TTC549 (cell line): Measurements from ENCODE around the gene BRD4.

Experiments
- FAIRE-seq: peaks from 2 replicates; lab custom pipeline; 2012; peaks lifted over from hg19 to GRCh38; lab: Jason Lieb, UNC

BRD4 gene

DNA sequence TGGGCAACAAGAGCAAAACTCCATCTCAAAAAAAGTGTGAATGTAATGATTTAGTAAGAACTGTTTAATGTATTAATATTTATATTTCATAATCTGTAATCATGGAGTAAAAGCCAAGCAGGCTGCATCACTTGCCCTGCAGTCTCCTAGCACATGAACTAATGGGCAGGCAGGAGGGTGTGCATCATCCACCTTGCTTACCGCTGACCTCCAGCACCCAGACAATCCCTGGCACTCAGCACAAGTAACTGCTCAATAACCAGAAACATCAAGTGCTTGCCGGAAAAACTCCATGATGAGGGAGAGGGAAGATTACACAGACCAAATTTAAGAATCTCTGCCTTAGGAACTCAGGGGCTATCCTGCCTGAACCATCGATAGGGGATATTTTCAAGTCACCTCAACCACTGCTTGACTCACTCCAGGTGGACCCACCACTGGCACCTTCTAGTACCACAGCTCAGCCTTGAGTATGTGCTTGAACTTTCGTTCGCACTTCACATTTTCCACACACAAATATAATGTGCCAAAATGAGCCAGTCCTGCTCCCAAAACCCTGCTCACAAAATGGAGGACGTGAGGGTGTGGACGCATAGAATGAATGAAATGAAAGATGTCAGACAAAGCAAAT is 18.6 kb downstream of the BRD4 start:
- FAIRE-seq = no peak

DNA sequence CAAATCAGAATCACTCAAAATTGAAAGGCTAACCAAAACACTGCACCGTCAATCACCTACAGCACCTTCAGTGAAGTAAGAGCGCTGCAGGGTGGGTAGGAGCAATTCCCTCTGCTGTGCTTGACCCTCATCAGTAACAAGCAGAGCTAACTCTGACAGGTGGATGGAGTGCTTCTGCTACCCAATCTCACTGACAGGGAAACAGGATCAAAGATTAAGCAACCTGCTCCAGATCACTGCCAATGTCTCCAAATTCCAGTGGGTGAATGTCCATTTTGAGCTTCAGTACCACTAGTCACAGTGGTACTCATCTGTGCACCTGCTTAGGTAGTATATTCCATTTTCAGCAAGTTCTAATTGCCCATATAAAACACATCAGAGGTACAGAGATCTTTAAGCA is 25.2 kb downstream of the BRD4 start:
- no peak for FAIRE-seq

GRCh38 chr19:15305582-15306334 is 26.6 kb downstream of the BRD4 start:
- no peak for FAIRE-seq

DNA sequence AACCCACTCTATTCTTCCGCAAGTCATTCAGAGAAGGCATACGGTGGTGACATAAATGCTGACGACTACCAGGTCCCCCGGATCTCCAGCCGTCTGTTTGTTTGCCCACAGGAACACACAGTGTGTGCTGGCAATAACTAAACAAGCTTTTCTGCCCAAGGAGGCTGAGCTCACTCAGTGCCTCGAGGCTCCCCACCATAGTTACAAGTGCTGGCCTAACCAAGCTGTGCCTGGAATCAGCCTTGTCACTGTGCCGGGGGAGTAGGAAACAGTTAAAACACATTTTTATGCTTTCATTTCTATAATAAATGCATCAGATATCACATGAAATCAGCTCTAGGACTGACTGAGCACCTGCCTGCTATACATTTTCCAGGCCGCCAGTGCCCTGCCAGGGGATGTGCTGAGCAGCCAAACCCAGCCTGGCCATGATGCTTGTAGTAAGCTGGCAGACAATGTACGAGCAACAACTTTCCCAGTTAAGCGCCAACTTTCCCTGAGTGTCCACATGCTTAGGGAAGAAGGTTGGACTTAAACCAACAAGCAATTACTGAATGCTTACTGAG is 28.1 kb downstream of the BRD4 start:
- no peak for FAIRE-seq

GRCh38 chr19:15303105-15303780 is 29.1 kb downstream of the BRD4 start:
- no peak for FAIRE-seq

DNA sequence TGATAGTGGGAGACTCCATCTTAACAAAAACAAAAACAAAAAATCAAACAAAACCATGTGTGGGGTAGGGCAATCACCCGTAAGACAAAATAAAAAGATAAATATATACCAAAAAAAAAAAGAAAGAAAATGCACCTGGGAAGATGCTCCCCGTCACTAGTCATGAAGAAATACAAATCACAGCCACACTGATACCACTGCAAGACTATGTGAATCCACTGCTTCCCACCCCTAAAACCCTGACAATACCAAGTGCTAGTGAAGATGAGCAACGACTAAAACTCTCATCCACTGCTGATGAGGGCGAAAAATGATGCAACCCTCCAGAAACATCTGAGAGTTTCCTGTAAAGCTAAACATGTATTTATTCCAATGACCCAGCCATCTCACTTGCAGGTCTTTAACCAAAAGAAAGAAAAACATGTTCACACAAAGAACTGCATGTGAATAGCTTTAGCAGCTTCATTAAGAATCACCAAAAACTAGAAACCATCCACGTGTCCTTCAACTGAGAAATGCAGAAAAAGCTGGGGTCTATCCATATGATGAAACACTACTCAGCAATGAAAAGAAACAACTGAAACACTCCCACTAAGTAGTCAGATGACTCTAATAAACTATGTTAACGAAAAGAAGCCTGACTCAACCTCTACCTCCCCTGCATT is 31.7 kb downstream of the BRD4 start:
- FAIRE-seq = no peak

DNA sequence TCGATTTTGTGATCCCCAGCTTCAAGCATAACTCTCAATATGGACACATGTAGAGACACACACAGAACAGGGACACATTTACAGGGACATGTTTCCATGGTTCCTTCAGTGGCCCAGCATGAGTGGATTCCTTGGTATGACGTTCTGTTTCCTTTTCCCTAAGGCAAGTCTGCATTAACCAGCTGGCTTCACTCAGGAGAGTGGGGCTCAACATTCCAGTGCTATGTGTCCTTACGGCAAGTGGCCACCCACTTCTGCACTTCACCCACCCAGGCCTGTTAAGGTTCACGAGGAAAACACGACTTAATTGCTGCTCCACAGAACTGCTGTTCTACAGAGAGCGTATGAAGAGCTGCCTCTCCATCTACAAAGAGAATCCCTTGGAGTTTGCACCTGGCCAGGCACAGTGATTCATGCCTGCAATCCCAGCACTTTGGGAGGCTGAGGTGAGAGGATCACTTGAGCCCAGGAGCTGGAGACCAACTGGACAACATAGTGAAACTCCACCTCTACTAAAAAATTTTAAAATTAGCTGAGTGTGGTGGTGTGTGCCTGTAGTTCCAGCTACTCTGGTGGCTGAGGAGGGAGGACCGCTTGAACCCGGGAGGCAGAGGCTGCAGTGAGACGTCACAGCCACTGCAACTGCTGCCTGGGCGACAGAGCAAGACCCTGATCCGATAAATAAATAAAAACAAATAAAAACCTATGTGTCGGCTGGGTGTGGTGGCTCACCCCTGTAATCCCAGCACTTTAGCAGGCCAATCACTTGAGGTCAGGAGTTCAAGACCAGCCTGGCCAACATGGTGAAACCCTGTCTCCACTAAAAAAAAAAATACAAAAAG is 32.5 kb downstream of the BRD4 start:
- FAIRE-seq = no peak

GRCh38 chr19:15298847-15299567 is 33.3 kb downstream of the BRD4 start:
- no peak for FAIRE-seq

DNA sequence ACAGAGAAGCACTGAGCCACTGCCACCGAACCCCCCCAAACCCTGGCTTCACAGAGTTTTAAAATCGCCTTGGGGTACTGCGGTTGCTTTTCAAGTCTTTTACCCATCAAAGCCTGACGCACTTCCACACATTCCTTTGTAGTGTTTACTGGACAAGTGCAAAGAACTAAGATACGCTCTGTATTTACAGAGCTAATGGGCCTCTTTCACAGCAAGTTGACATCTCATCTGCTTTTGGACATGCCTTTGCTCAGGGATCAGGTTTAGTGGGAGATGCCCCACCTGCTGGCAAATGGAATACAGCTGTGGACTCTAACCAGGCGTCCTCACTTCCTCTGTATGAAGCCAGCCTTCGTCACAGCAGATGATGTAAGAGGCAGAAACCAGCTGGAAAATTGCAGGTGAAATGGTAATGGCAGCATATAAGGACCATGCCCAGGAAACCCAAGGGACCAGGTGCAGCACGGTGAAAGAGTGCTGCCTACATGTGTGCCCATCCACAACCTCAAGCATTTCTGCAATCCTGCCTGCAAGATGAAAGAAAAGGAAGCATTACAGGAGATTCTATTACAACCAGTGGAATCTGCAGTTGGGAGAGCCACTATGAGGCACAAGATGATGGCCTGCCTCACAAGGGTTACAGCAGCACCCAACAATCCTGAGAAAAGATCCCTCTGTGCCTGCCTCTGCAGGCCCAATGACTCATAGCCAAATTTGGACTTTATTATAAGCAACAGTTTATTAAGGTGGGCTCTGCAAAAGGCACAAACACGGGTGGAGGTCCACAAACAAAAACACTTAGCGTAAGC is 34.7 kb downstream of the BRD4 start:
- no peak for FAIRE-seq

- FAIRE-seq = no peak
Observed at GRCh38 chr19:15296841-15297415, 35.4 kb downstream of the BRD4 start.

DNA sequence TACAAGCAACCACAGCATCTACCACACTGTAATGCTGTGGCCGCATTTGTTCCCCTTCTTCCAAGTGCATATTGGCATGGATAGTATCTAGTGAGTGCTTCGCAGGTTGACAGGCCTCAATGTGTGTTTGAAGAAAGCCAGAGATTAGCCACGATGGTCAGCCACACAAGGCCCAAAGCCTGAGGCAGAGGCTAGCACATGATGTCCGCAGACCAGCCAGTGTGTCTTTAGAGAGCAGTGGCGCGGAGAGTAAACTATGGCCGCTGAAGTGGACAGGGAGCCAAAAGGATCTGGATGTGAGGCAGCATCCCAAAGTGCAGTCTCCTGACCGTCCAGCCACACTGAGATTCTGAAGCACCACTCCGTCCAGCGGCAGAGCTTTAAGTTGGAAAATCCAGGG is 36.0 kb downstream of the BRD4 start:
- no peak for FAIRE-seq

DNA sequence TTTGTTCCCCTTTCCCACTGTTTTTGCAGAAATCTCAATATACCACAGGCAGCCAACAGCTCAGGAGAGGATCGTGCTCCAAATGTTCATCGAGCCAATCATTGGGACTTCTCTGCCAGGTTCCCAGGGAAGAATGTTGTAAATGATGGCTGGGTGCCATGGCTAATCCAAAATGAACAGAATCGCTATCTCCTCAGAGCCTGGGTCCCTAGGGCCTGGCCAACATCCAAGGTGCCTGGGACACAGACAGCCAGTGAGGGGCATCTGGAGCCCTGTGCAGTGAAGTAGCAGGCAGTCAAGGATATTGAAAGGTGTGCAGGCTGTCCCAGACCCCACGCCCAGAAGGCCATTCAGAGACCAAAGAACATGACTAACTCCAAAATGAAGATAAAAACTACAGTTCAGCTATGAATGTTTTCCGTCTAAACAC is 37.8 kb downstream of the BRD4 start:
- FAIRE-seq = no peak

GRCh38 chr19:15293781-15294491 is 38.4 kb downstream of the BRD4 start:
- no peak for FAIRE-seq

DNA sequence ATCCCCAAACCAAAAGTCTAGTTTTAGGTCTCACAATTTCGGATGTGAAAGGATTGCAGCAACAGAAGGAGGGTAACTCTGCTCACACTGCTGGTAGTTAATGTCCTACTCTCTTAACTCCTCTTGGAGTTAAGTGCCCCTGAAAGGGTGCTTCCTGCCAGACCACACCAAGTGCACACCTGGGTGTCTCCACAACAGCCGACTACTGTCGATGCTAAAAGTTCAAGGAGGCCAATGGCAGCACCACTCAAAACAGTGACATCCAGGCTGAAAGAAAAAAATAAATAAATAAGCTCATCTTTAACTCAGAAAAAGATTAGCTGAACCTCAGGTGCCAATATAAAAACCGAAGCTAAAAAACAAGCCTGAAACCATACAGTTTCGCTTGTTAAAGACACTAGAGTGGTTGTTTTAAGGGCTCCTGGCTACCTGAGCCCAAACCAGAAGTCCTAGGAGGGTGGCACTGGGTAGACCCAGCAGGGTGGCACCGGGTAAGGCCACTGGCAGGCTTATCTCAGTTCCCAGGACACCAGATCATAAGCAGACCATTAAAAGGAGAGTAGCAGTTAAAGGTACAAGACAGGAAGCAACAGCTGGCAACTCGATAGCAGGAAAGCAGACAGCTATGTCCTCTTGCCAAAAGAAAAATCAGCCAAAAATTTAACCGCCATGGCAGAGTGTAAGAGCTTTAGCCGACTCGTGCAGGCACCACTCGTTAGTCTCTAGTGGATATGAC is 39.3 kb downstream of the BRD4 start:
- FAIRE-seq = no peak

GRCh38 chr19:15292140-15292539 is 40.2 kb downstream of the BRD4 start:
- FAIRE-seq = no peak

- no peak for FAIRE-seq
Observed at GRCh38 chr19:15291548-15292021, 40.8 kb downstream of the BRD4 start.

- no peak for FAIRE-seq
Observed at GRCh38 chr19:15291089-15291488, 41.2 kb downstream of the BRD4 start.

- no peak for FAIRE-seq
Observed at GRCh38 chr19:15290166-15290565, 42.2 kb downstream of the BRD4 start.
